ENCODE data around the gene CLDN5. TPM values are rescaled to one million over a fixed set of nuclear protein-coding genes. Genes with fewer than 3 reads are reported as not detected.

CLDN5 gene
- total RNA-seq, 1 experiment from 2014 or later: 0.44 TPM

DNA sequence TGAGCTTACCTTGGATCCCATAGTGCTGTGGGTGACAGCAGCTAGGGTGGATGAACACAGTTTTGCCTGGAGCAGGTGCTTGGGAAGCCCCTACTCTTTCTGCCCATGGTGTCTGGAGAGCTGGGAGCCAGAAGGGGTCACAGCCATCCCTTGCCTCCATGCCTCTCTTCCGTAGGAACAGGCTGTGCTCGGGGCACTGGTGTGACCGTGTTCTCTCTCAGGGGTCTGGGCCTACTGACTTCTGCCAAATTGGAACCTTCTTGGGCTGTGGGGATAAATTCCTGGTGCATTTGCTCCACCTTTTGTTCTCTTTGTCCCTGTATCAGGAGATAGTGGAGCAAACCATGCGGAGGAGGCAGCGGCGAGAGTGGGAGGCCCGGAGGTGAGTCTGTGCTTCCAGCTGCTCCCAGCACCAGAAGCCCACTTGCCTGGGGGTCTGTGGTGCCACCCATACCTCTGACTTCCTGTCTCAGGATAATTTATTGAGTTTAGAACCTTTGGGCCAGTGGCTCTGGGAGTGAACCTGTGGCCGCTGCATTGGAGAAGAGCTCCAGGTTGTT is 30.1 kb downstream of the CLDN5 start:
- Histone ChIP-seq H3K79me1 (ENCODE audit: insufficient read depth, low read depth, low read length, poor library complexity, severe bottlenecking) (no peaks in the 10 kb centered on the region), H3K4me2 (ENCODE audit: insufficient read depth, insufficient read length, low read length) (no peak overlapping the region), H2BK120ac (ENCODE audit: low read depth, low read length, poor library complexity, severe bottlenecking) (no peak overlapping the region), H3T11ph (ENCODE audit: low read length) (no peak overlapping the region), H3K14ac (ENCODE audit: insufficient read depth, low read length) (no peak overlapping the region), H3K23ac (ENCODE audit: insufficient read length, low read depth, low read length) (no peak overlapping the region), H3K4ac (ENCODE audit: low read depth, low read length) (no peak overlapping the region), H2AK5ac (ENCODE audit: insufficient read length, low read length) (no peak overlapping the region), H2AFZ (ENCODE audit: low read length) (no peak overlapping the region), H3K9me3 (ENCODE audit: control insufficient read depth, low read depth, low read length) (no peaks in the 10 kb centered on the region), H4K20me1 (ENCODE audit: control insufficient read depth, insufficient read depth, insufficient read length) (no peaks in the 10 kb centered on the region), H2BK12ac (ENCODE audit: insufficient read length, low read depth, low read length) (no peak overlapping the region), H3K27me3 (ENCODE audit: insufficient read depth, low read length) (no peaks in the 10 kb centered on the region), H3K27ac (ENCODE audit: insufficient read length, low read depth, low read length) (no peak overlapping the region), H2BK20ac (ENCODE audit: low read depth, low read length, poor library complexity, severe bottlenecking) (no peak overlapping the region), H3K23me2 (ENCODE audit: insufficient read length, low read depth, low read length, poor library complexity, severe bottlenecking) (no peaks in the 10 kb centered on the region), H4K5ac (ENCODE audit: insufficient read length, low read depth, low read length) (no peak overlapping the region), H4K8ac (replicated peaks; ENCODE audit: insufficient read length, low read depth, low read length) (no peak overlapping the region), H3K9ac (ENCODE audit: extremely low read depth, insufficient read length, low read length) (no peak overlapping the region), H3K4me1 (ENCODE audit: insufficient read depth, low read length) (no peaks in the 10 kb centered on the region), H4K91ac (ENCODE audit: insufficient read length, low read depth, low read length) (no peak overlapping the region), H3K56ac (ENCODE audit: insufficient read length, low read depth, low read length) (no peak overlapping the region), H3K79me2 (ENCODE audit: insufficient read depth, low read length) (no peaks in the 10 kb centered on the region), H3K18ac (ENCODE audit: insufficient read length, low read depth, low read length) (no peak overlapping the region), H2BK15ac (ENCODE audit: low read depth, low read length) (no peak overlapping the region), H2BK5ac (ENCODE audit: insufficient read length, low read length) (no peak overlapping the region)
- Mint-ChIP-seq H3K9me3 (no peaks in the 10 kb centered on the region), H3K36me3 (ENCODE audit: insufficient read depth in 1 of 3, low read depth in 3 of 3) (peaks cover 5 to 82% (median 61%) of the 10 kb centered on the region in 3 experiments), H3K27ac (no peak overlapping the region; a peak in 1 of 7 replicates), H3K27me3 (ENCODE audit: low read depth) (no peaks in the 10 kb centered on the region), H3K4me1 (no peaks in the 10 kb centered on the region), H3K4me3 (no peak overlapping the region)
- WGBS (ENCODE audit: extremely low coverage, insufficient read length, low lambda C conversion rate): no CpG with 5 or more reads among the region's 8 CpGs
- DNase-seq: no peak
- TF ChIP-seq, protein P1, sequence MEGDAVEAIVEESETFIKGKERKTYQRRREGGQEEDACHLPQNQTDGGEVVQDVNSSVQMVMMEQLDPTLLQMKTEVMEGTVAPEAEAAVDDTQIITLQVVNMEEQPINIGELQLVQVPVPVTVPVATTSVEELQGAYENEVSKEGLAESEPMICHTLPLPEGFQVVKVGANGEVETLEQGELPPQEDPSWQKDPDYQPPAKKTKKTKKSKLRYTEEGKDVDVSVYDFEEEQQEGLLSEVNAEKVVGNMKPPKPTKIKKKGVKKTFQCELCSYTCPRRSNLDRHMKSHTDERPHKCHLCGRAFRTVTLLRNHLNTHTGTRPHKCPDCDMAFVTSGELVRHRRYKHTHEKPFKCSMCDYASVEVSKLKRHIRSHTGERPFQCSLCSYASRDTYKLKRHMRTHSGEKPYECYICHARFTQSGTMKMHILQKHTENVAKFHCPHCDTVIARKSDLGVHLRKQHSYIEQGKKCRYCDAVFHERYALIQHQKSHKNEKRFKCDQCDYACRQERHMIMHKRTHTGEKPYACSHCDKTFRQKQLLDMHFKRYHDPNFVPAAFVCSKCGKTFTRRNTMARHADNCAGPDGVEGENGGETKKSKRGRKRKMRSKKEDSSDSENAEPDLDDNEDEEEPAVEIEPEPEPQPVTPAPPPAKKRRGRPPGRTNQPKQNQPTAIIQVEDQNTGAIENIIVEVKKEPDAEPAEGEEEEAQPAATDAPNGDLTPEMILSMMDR (conservative IDR thresholded peaks at IDR 0.05): no peak

Measured in H9 (cell line).